Measurements from ENCODE around the gene MIX23.

GRCh38 chr3:122377975-122378374, 5.1 kb downstream of the MIX23 start:
- TF ChIP-seq, protein P1, sequence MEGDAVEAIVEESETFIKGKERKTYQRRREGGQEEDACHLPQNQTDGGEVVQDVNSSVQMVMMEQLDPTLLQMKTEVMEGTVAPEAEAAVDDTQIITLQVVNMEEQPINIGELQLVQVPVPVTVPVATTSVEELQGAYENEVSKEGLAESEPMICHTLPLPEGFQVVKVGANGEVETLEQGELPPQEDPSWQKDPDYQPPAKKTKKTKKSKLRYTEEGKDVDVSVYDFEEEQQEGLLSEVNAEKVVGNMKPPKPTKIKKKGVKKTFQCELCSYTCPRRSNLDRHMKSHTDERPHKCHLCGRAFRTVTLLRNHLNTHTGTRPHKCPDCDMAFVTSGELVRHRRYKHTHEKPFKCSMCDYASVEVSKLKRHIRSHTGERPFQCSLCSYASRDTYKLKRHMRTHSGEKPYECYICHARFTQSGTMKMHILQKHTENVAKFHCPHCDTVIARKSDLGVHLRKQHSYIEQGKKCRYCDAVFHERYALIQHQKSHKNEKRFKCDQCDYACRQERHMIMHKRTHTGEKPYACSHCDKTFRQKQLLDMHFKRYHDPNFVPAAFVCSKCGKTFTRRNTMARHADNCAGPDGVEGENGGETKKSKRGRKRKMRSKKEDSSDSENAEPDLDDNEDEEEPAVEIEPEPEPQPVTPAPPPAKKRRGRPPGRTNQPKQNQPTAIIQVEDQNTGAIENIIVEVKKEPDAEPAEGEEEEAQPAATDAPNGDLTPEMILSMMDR (IDR thresholded peaks at IDR 0.05), result no peak
- TF ChIP-seq POLR2A (IDR thresholded peaks at IDR 0.05), result no peak

Data from body of pancreas (tissue), 4 donors.